GM12874 (cell line): ENCODE results near the gene ACP7.
A peak's percentile ranks its signal among the peaks of the same experiment; 100 is the strongest.

Experiments
- TF ChIP-seq, protein P1 (sequence below): IDR thresholded peaks from 2 replicates; pipeline ENCODE4 v1.5.1; 2011; ENCODE audit warnings: low read depth, mild to moderate bottlenecking, control low read depth, low read length, moderate library complexity; ENCODE audit not compliant: insufficient read depth

ACP7 gene

GRCh38 chr19:39052243-39052746 lies 31.9 kb upstream of the ACP7 start:
- TF ChIP-seq, protein P1, sequence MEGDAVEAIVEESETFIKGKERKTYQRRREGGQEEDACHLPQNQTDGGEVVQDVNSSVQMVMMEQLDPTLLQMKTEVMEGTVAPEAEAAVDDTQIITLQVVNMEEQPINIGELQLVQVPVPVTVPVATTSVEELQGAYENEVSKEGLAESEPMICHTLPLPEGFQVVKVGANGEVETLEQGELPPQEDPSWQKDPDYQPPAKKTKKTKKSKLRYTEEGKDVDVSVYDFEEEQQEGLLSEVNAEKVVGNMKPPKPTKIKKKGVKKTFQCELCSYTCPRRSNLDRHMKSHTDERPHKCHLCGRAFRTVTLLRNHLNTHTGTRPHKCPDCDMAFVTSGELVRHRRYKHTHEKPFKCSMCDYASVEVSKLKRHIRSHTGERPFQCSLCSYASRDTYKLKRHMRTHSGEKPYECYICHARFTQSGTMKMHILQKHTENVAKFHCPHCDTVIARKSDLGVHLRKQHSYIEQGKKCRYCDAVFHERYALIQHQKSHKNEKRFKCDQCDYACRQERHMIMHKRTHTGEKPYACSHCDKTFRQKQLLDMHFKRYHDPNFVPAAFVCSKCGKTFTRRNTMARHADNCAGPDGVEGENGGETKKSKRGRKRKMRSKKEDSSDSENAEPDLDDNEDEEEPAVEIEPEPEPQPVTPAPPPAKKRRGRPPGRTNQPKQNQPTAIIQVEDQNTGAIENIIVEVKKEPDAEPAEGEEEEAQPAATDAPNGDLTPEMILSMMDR = peak; percentile 92

DNA sequence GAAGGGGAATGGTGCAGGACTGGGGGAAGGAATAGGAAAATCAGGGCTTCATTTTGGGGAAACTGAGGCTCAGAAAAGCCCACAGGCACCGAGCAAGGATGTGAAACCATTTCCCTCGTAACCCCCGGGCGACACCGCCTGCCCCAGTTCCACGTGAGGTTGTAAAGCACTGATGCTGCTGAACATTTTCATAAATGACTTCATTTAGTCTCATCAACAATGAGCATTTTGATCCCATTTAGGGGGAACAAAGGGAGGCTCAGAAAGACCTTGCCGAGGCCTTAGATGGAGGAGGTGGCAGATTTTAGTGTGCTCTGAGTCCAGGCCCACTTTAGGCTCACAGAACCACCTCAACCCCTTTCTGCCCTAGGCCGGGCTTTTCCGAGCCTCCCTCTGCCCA lies 31.3 kb upstream of the ACP7 start:
- TF ChIP-seq, protein P1 = no peak

DNA sequence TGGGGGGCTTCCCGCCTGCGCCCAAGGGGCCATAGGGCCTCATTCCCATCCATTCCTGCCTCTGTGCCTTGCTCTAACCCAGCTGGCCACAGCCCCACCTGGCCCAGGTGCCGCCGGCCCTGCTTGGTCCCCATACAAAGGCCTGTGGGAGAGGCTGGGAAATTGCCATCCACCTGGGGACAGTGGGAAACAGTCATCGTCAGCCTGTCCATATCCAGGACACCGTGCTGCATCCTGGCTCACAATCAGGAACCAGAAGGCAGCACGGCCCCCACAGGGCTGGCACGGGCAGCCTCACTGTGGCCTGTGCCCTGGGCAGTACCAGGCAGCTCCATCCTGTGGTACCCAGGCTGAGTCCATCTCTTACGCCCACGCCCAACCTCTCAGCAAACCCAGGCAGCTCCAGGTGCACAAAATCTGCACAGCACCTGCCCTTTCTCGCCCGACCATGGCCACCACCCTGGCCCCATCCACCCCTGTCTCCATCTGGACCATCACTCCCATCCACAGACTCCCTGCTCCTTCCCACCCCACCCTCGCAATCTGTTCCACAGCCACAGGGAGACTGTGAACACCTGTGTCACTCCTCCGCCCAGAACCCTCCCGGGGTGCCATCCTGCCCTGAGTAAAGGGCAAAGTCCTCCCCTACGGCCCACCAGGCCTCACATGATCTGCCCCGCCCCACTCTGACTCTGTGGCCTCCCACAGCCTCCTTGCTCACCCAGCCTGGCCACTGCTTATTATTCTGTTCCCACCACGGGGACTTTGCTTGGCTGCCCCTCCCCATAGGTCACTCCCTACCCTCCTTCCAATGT lies 30.7 kb upstream of the ACP7 start:
- TF ChIP-seq, protein P1 = no peak

DNA sequence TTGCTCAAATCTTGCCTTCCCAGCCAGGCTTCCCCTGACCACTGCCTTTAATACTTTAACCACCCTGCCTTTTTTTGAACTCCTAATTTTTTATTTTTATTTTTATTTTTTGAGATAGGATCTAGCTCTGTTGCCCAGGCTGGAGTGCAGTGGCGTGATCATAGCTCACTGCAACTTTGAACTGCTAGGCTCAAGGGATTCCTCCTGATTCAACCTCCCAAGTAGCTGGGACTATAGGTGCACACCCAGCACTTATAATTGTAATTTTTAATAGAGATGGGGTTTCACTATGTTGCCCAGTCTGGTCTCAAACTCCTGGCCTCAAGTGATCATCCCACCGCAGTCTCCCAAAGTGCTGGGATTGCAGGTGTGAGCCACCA lies 30.1 kb upstream of the ACP7 start:
- TF ChIP-seq, protein P1 = no peak

- TF ChIP-seq, protein P1 = no peak
Observed at GRCh38 chr19:39057615-39058014, 26.6 kb upstream of the ACP7 start.

- TF ChIP-seq, protein P1 = no peak
Observed at GRCh38 chr19:39059302-39059701, 24.9 kb upstream of the ACP7 start.

- TF ChIP-seq, protein P1 = no peak
Observed at GRCh38 chr19:39060171-39060570, 24.0 kb upstream of the ACP7 start.
